Measurements from ENCODE around the gene C8B. TPM values are rescaled to one million over a fixed set of nuclear protein-coding genes. Genes with fewer than 3 reads are reported as not detected.

Gene C8B
- total RNA-seq, 1 experiment from 2014 or later, result not detected

- no peak for DNase-seq
- H3K9me2 ChIP-seq (ENCODE audit: insufficient read depth), result no peaks in the 10 kb centered on the region
- no peaks in the 10 kb centered on the region for H3K4me1 ChIP-seq (replicated peaks; ENCODE audit: insufficient read depth)
- no peaks in the 10 kb centered on the region for H3F3A ChIP-seq (ENCODE audit: insufficient read depth, low read depth)
- no peaks in the 10 kb centered on the region for H3K36me3 ChIP-seq (ENCODE audit: low read depth)
- H3K79me2 ChIP-seq (ENCODE audit: low read depth), result no peaks in the 10 kb centered on the region
- H3K27ac ChIP-seq, result no peak overlapping the region
- ChIA-PET POLR2A (ENCODE audit: unreplicated experiment) (no interaction called here), CTCF (no interaction called here)
- H3K9me3 ChIP-seq (ENCODE audit: insufficient read depth, low read depth), result no peaks in the 10 kb centered on the region
- no peaks in the 10 kb centered on the region for H4K20me1 ChIP-seq (ENCODE audit: insufficient read depth)
- H2AFZ ChIP-seq, result no peak overlapping the region
- intact Hi-C loops (cut with micrococcal nuclease; ENCODE audit: unreplicated experiment), result loop anchor here (5.0 kb wide), 1 partner anchor 322 kb away; no protein-coding TSS in a partner anchor
- no peak overlapping the region for H3K4me2 ChIP-seq
- H3K27me3 ChIP-seq (ENCODE audit: insufficient read depth, low read depth), result peaks cover 48% of the 10 kb centered on the region
- no TSS peak for BruUV-seq (replicated peaks)
- no peak for TF ChIP-seq CTCF (conservative IDR thresholded peaks at IDR 0.05)
- TF ChIP-seq EZH2 (IDR thresholded peaks at IDR 0.05; ENCODE audit: low read depth), result no peak
- H3K4me3 ChIP-seq, result no peak overlapping the region
Measured at GRCh38 chr1:56964349-56965017, 1.3 kb downstream of the C8B start.

DNA sequence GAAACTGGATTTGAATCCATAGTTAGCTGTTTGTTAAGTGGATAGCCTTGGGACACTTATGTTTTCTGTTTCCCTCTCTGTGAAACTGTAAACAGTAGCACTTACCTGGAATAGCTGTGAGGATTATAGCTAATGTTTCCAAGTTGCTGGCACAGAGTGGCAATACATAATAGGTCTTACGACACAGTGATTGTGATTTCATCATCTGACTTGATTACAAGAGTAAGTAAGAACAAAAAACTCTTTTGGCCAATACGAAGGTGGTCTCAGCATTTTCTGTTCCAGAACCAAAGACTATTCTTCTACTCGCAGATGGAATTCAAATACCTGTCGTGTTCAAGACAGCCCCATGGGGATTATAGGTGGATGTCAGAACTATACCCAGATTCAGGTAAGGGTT is 2.1 kb downstream of the C8B start:
- Histone ChIP-seq H4K20me1 (ENCODE audit: insufficient read depth) (no peaks in the 10 kb centered on the region), H2AFZ (no peak overlapping the region), H3K9me2 (ENCODE audit: insufficient read depth) (no peaks in the 10 kb centered on the region), H3K27me3 (ENCODE audit: insufficient read depth, low read depth) (peaks cover 51% of the 10 kb centered on the region), H3K4me3 (no peak overlapping the region), H3K4me1 (replicated peaks; ENCODE audit: insufficient read depth) (no peaks in the 10 kb centered on the region), H3K4me2 (no peak overlapping the region), H3K9me3 (ENCODE audit: insufficient read depth, low read depth) (no peaks in the 10 kb centered on the region), H3F3A (ENCODE audit: insufficient read depth, low read depth) (no peaks in the 10 kb centered on the region), H3K36me3 (ENCODE audit: low read depth) (no peaks in the 10 kb centered on the region), H3K27ac (no peak overlapping the region), H3K79me2 (ENCODE audit: low read depth) (no peaks in the 10 kb centered on the region)
- CTCF ChIA-PET, result no interaction called here
- POLR2A ChIA-PET (ENCODE audit: unreplicated experiment), result no interaction called here
- no TSS peak for BruUV-seq (replicated peaks)
- intact Hi-C loops (cut with micrococcal nuclease; ENCODE audit: unreplicated experiment), result no loop called here
- TF ChIP-seq CTCF (conservative IDR thresholded peaks at IDR 0.05), result no peak
- TF ChIP-seq EZH2 (IDR thresholded peaks at IDR 0.05; ENCODE audit: low read depth), result no peak
- DNase-seq, result no peak

- ChIA-PET CTCF (no interaction called here), POLR2A (ENCODE audit: unreplicated experiment) (no interaction called here)
- no peak overlapping the region for H3K27ac ChIP-seq
- no peaks in the 10 kb centered on the region for H3K9me2 ChIP-seq (ENCODE audit: insufficient read depth)
- TF ChIP-seq CTCF (conservative IDR thresholded peaks at IDR 0.05), result no peak
- no peak for TF ChIP-seq EZH2 (IDR thresholded peaks at IDR 0.05; ENCODE audit: low read depth)
- H3K4me1 ChIP-seq (replicated peaks; ENCODE audit: insufficient read depth), result no peaks in the 10 kb centered on the region
- no peaks in the 10 kb centered on the region for H3K79me2 ChIP-seq (ENCODE audit: low read depth)
- H3K4me3 ChIP-seq, result no peak overlapping the region
- no peaks in the 10 kb centered on the region for H3F3A ChIP-seq (ENCODE audit: insufficient read depth, low read depth)
- no peak for DNase-seq
- H3K27me3 ChIP-seq (ENCODE audit: insufficient read depth, low read depth), result peaks cover 55% of the 10 kb centered on the region
- H4K20me1 ChIP-seq (ENCODE audit: insufficient read depth), result no peaks in the 10 kb centered on the region
- no peak overlapping the region for H3K4me2 ChIP-seq
- intact Hi-C loops (cut with micrococcal nuclease; ENCODE audit: unreplicated experiment), result no loop called here
- H2AFZ ChIP-seq, result no peak overlapping the region
- no peaks in the 10 kb centered on the region for H3K36me3 ChIP-seq (ENCODE audit: low read depth)
- no TSS peak for BruUV-seq (replicated peaks)
- H3K9me3 ChIP-seq (ENCODE audit: insufficient read depth, low read depth), result no peaks in the 10 kb centered on the region
Measured at GRCh38 chr1:56961426-56961825, 4.4 kb downstream of the C8B start.

Data from PC-9 (cell line).